Breast epithelium (tissue), 3 donors: ENCODE results near the gene SEC24B.

Experiments
- POLR2A ChIP-seq: fragments of 450-650 bp; IDR thresholded peaks from one replicate; pipeline ENCODE4 v1.6.1; 2016; ENCODE audit warnings: antibody characterized with exemption, mild to moderate bottlenecking, moderate library complexity
- TF ChIP-seq, protein P1 (sequence below), 3 donors: fragments of 450-650 bp; IDR thresholded peaks; one replicate each; pipeline ENCODE4 v1.5.1; 2016 to 2017; ENCODE audit warnings: antibody characterized with exemption in 3 of 3, mild to moderate bottlenecking in 3 of 3, moderate library complexity in 3 of 3

DNA sequence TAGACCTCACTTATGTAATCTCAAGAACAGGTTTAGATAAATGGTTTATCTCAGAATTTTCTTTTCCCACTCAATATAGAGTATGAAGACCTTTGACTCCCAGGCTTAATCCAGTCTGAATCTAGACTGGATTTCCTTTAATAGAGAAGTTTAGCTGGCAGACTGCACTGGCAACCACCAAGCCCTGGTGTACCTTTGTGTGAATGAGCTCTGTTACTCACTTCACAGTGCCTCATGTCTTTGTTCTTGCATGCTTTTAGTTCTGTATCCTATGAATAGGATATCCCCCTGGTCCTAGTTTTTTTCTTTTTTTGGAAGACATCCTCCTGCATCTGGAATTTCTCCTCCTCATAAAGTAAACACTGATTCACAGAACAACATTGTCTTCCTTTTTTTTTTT is 73.3 kb downstream of the SEC24B start:
- TF ChIP-seq, protein P1, sequence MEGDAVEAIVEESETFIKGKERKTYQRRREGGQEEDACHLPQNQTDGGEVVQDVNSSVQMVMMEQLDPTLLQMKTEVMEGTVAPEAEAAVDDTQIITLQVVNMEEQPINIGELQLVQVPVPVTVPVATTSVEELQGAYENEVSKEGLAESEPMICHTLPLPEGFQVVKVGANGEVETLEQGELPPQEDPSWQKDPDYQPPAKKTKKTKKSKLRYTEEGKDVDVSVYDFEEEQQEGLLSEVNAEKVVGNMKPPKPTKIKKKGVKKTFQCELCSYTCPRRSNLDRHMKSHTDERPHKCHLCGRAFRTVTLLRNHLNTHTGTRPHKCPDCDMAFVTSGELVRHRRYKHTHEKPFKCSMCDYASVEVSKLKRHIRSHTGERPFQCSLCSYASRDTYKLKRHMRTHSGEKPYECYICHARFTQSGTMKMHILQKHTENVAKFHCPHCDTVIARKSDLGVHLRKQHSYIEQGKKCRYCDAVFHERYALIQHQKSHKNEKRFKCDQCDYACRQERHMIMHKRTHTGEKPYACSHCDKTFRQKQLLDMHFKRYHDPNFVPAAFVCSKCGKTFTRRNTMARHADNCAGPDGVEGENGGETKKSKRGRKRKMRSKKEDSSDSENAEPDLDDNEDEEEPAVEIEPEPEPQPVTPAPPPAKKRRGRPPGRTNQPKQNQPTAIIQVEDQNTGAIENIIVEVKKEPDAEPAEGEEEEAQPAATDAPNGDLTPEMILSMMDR (IDR thresholded peaks at IDR 0.05): no peak
- no peak for TF ChIP-seq POLR2A
